Lower leg skin (tissue), 4 donors: ENCODE measurements around the gene RABGGTB. TPM values are rescaled to one million over a fixed set of nuclear protein-coding genes. Genes with fewer than 3 reads are reported as not detected.
"Not testable (repeated sequence)": the region's sequence is repeated elsewhere in the genome, so short reads cannot be mapped to it uniquely, and the experiment has no call there.

ENCODE experiments used
- DNase-seq, 2 donors: peaks; one replicate each; pipeline ENCODE4 v3.0.0-alpha.2; 2019; ENCODE audit warnings: low spot score in 2 of 2
- H3K4me3 ChIP-seq: fragments of 200-600 bp; sonication (generic); 2 replicates; pipeline ENCODE4 v1.5.1; 2017; ENCODE audit warnings: mild to moderate bottlenecking, low read depth; ENCODE audit not compliant: poor library complexity, severe bottlenecking
- POLR2A ChIP-seq, 2 donors: fragments of 450-650 bp; IDR thresholded peaks; one replicate each; pipeline ENCODE4 v1.6.1; 2016 to 2017; ENCODE audit warnings: antibody characterized with exemption in 2 of 2, mild to moderate bottlenecking in 1 of 2, moderate library complexity in 1 of 2
- WGBS, 2 donors: methylation state at CpG; one replicate each; pipeline ENCODE4 v1.1.5; 2018; 5-methylcytosine and 5-hydroxymethylcytosine counted together
- intact Hi-C: fragments of 100-400 bp; cut with DNase I; formaldehyde crosslinking; loops from one replicate; pipeline ENCODE4 v1.15.0; 2023; ENCODE audit warnings: low total_unique reads
- total RNA-seq, 4 donors: library from RNA; depleted of rRNA; stranded (reverse); fragments of >200 nt; gene quantifications; one replicate each; pipeline ENCODE4 v1.1.0, GENCODE V29; 2016
- TF ChIP-seq, protein P1 (sequence below), 3 donors: fragments of 450-650 bp; IDR thresholded peaks; one replicate each; pipeline ENCODE4 v1.5.1; 2016; ENCODE audit warnings: antibody characterized with exemption in 3 of 3, mild to moderate bottlenecking in 3 of 3, moderate library complexity in 2 of 3

Gene RABGGTB
- total RNA-seq, 4 donors from 2014 or later = 36.5 to 48.9 (median 44.3) TPM

DNA sequence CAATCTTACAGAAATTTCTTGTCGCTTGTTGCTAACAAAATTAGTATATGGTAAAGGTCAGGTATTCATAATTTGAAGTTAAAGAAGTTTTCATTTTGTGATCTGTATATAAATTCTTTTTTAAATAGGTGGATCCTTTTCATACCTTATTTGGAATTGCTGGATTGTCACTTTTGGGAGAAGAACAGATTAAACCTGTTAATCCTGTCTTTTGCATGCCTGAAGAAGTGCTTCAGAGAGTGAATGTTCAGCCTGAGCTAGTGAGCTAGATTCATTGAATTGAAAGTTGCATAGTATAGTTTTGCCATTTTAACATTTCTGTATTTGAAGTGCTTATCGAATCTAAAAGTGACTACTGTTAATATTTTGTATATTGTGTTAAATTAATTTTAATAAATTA is 8.3 kb downstream of the RABGGTB start:
- intact Hi-C loops = no loop called here
- TF ChIP-seq POLR2A (IDR thresholded peaks at IDR 0.05) = no peak
- TF ChIP-seq, protein P1, sequence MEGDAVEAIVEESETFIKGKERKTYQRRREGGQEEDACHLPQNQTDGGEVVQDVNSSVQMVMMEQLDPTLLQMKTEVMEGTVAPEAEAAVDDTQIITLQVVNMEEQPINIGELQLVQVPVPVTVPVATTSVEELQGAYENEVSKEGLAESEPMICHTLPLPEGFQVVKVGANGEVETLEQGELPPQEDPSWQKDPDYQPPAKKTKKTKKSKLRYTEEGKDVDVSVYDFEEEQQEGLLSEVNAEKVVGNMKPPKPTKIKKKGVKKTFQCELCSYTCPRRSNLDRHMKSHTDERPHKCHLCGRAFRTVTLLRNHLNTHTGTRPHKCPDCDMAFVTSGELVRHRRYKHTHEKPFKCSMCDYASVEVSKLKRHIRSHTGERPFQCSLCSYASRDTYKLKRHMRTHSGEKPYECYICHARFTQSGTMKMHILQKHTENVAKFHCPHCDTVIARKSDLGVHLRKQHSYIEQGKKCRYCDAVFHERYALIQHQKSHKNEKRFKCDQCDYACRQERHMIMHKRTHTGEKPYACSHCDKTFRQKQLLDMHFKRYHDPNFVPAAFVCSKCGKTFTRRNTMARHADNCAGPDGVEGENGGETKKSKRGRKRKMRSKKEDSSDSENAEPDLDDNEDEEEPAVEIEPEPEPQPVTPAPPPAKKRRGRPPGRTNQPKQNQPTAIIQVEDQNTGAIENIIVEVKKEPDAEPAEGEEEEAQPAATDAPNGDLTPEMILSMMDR (IDR thresholded peaks at IDR 0.05) = no peak
- WGBS, 2 donors = 80 to 91% methylated on average over 2 of the region's 2 CpGs
- no peak for DNase-seq
- H3K4me3 ChIP-seq = no peak overlapping the region

DNA sequence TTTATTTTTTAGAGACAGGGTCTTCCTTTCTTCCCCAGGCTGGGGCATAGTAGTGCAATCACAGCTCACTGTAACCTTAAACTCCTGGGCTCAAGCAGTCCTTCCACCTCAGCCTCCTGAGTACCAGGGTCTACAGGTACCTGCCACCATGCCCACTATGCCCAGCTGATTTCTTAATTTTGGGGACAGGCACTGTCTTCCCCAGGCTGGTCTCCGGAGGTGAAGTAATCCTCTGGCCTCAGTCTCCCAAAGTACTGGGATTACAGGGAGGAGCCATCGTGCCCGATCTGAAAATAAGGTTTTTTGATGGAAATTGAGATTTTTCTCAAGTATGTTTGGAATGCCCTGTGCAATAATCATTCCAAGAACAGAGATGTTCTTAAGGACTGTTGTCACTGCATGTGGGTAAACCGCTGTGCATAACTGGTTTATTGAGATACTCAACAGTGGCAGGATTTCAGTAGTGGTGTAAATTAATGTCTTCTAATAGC is 9.7 kb downstream of the RABGGTB start:
- no peak overlapping the region for H3K4me3 ChIP-seq
- TF ChIP-seq, protein P1 (IDR thresholded peaks at IDR 0.05) = no peak
- TF ChIP-seq POLR2A (IDR thresholded peaks at IDR 0.05) = no peak
- no peak for DNase-seq
- WGBS, 2 donors = 92 to 95% methylated on average over 4 of the region's 4 CpGs
- intact Hi-C loops = no loop called here

DNA sequence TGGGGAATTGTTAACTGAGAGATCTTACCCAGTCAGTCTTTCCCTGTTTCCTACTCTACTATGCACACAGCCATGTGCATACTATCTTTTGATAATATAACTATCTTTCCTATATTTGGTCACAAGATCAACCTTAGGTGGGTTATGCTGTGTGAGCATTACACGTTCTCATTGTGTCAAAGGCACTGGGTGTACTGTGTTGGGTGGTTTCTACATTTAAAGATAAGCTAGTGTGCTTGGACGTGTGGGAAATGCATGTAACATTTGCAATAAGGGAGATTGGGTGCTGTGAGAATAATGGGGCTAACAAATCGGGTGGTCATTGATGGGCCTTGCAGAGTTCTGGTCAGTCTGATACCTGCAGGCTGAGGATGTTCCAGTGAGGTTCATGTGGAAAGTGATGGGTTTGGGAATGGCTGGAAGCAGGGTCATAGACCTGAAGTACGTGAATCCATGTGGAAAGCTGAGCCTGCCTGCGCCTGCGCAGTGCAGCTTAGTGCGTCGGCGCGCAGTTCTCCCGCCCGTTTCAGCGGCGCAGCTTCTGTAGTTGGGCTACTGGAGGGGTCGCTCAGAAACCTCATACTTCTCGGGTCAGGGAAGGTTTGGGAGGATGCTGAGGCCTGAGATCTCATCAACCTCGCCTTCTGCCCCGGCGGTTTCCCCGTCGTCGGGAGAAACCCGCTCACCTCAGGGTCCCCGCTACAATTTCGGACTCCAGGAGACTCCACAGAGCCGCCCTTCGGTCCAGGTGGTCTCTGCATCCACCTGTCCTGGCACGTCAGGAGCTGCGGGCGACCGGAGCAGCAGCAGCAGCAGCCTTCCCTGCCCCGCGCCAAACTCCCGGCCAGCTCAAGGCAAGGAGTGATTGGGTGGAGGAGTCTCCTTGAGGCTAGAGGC is 10.6 kb downstream of the RABGGTB start, which contains the start of gene MSH4:
Gene MSH4 (plus strand): TSS at position 507 of the 897 bp plus-strand sequence. CDS start 104 bp downstream, at position 611.
- no peak within 1 kb of the TSS for H3K4me3 ChIP-seq
- intact Hi-C loops = no loop called here
- no peak for DNase-seq
- WGBS, 2 donors = 79 to 86% methylated on average over 32 to 33 of the region's 34 CpGs
- TF ChIP-seq, protein P1 (IDR thresholded peaks at IDR 0.05) = no peak
- TF ChIP-seq POLR2A (IDR thresholded peaks at IDR 0.05) = no peak

DNA sequence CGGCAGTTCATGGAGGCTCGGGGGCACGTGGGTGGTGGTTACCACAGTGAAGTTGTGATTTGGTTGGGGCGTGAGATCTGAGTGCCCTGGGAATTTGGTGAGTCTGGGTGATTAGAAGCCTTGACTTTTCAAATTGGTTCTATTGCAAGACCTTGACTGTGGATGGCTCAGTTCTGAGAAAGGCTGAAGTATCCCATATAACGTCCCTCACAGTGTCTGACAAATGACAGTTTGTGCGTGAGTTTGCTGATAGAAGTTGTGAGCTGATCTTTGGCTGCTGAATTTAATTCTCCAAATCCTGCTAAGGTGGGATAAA is 11.2 kb downstream of the RABGGTB start:
- TF ChIP-seq, protein P1 (IDR thresholded peaks at IDR 0.05) = no peak
- no peak for TF ChIP-seq POLR2A (IDR thresholded peaks at IDR 0.05)
- no peak for DNase-seq
- H3K4me3 ChIP-seq = no peak overlapping the region
- intact Hi-C loops = no loop called here
- WGBS, 2 donors = 73 to 91% methylated on average over 6 of the region's 6 CpGs

DNA sequence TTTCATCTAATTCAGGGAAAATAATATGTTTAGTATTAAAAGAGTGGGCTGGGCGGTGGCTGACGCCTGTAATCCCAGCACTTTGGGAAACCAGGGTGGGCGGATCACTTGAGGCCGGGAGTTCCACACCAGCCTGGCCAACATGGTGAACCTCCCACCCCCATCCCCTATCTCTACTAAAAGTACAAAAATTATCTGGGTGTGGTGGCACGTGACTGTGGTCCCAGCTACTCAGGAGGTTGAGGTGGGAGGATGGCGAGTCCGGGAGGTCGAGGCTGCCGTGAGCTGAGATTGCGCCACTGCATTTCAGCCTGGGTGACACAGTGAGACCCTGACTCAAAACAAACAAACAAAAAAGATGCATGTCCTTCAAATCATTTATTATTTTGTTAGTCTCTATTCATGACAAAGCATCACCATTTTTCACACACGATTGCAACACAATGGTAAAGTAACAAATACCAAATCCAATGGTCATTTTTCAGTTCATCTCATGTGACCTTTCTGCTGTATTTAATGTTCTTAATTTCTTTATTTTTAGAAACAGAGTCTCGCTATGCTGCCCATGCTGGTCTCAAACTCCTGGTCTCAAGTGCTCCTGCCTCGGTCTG is 11.7 kb downstream of the RABGGTB start:
- WGBS, 2 donors = 89 to 93% methylated on average over 13 of the region's 13 CpGs
- DNase-seq = no peak
- TF ChIP-seq POLR2A (IDR thresholded peaks at IDR 0.05) = no peak
- TF ChIP-seq, protein P1 (IDR thresholded peaks at IDR 0.05) = no peak
- intact Hi-C loops = no loop called here
- no peak overlapping the region for H3K4me3 ChIP-seq

DNA sequence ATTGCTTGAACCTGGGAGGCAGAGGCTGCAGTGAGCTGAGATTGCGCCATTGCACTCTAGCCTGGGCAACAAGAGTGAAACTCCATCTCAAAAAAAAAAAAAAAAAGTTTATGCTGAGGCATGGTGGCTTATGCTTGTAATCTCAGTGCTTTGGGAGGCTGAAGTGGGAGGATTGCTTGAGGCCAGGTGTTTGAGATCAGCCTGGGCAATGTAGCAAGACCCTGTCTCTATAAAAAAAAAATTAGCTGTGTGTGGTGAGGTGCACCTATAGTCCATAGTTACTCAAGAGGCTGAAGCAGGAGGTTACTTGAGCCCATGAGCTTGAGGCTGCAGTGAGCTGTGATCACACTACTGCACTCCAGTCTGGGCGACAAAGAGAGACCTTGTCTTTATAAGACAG is 15.4 kb downstream of the RABGGTB start:
- WGBS, 2 donors = 95 to 97% methylated on average over 2 of the region's 2 CpGs
- H3K4me3 ChIP-seq, intact Hi-C loops, DNase-seq: not testable (repeated sequence)
